Left ventricle myocardium superior (tissue), 1 donor: ENCODE results near the gene THEM5. TPM values are rescaled to one million over a fixed set of nuclear protein-coding genes. Genes with fewer than 3 reads are reported as not detected.

Source experiments
- ATAC-seq: fragments of 200-7000 bp; cut with Tn5 transposase; one replicate; pipeline ENCODE4 v1.9.1; 2020; ENCODE audit warnings: mild to moderate bottlenecking, moderate library complexity
- DNase-seq: peaks from one replicate; pipeline ENCODE4 v3.0.0-alpha.2; 2020
- intact Hi-C: fragments of 100-400 bp; cut with micrococcal nuclease; formaldehyde crosslinking; loops from one replicate; pipeline ENCODE4 v1.11.0; 2022
- total RNA-seq: library from RNA; stranded (reverse); fragmentation: NEBNext Ultra II Directional; extraction: Animal tissue kit (Norgen Biotek cat#: 25700); gene quantifications from one replicate; pipeline ENCODE4 v1.2.1, GENCODE V29; 2021
- donor health status: DM: no; HTN: yes; CAD: no; lungs with severe emphysema.

The THEM5 gene
- total RNA-seq, 1 donor from 2014 or later: not detected

DNA sequence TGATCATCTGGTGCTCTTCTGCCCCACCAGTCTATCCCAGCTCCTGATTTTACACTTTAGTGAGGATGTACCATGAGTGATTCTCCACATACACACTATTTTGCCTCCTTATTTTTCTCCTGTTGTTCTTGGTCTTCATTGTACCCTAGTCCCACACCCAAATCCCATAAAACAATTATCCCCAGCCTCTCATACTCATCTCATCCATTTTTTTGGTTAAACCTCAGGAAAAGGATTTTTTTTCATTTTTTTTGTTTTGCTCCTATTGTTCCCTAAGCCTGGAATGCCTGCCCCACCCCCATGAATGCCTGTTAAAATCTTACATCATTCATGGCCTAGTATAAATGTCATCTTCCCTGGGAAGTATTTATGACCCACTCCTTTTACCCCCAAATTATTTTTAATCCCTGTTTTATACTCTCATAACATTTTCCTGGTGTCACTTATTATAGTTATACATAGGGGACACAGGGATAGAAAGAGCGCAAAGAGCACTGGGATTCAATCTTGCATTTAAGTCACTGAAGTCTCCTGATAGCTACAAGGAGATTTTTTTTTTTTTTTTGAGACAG is 43.4 kb downstream of the THEM5 start:
- DNase-seq (no peak), ATAC-seq (no peak)
- intact Hi-C loops: no loop called here

GRCh38 chr1:151809290-151809984 is 44.1 kb downstream of the THEM5 start:
- no peak for DNase-seq
- peak; percentile 49 for ATAC-seq
- intact Hi-C loops: no loop called here

- no peak for ATAC-seq
- intact Hi-C loops: no loop called here
- DNase-seq: no peak
Measured at GRCh38 chr1:151807766-151808165, 45.7 kb downstream of the THEM5 start.

DNA sequence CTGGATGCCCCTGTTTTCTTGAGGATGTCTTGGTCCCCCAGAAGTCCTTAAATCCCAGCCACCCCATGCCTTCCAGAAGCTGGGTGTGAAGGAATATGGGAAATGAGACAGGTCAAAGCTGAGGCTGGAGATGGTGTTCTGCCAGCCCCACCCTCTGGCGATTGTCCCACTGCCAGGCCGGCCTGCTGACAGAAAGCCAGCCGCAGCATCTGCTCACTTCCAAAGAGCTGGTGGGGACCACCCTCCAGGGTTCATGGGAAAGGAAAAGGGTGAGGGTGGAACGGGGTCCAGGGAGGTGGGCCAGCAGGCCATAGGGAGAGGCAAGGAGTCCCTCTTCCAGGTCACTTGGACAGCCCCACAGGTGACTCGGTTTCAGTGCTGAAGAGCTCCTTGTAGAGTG is 46.4 kb downstream of the THEM5 start:
- no peak for ATAC-seq
- intact Hi-C loops: no loop called here
- DNase-seq: no peak

DNA sequence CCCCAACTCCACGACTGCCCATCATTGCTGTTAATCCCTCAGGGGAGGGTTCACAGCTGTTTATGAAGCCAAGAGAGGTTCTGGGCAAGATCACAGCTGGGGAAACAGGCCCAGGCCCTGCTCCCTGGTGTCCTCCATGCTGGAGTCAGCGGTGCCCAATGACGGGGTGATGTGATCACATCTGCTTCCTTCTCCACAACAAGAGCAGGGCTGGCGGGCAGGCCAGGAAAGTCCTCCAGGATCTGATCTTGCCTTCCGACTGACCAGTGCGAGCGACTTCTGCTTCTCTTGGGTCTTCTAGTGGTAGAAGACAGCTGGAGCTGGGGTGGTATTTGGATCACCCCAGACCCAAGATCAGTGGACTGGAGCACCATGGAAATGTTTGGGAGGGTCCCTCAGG is 47.3 kb downstream of the THEM5 start:
- no peak for ATAC-seq
- intact Hi-C loops: no loop called here

GRCh38 chr1:151805066-151805820 is 48.3 kb downstream of the THEM5 start, which contains the start of gene LINGO4:
LINGO4 (minus strand) TSS chr1:151805419; CDS start chr1:151802704, 2,715 bp downstream.
- no peak for DNase-seq
- ATAC-seq: no peak
- intact Hi-C loops: no loop called here

More for the DNA sequence above, 47.3 kb downstream of the THEM5 start:
- no peak for DNase-seq

DNA sequence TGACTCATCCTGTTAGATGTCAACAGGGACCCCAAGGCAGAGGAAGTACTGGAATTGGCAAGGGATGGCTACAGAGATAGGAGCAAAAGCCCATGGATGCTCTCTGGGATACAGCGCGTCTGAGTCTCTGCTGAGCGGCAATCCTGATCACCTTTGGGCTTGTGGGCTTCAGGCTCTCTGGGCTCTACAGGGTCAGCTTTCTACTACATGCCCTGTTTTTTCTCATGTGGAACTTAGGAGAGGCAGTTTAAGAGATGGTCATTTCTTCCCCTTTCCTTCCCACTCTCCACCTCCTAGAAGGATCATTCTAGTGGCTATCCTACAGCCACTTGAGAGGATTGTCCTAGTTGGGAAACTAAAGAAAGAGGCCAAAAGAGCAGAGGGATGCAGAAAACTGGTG is 49.6 kb downstream of the THEM5 start:
- intact Hi-C loops: no loop called here
- DNase-seq (no peak), ATAC-seq (no peak)

DNA sequence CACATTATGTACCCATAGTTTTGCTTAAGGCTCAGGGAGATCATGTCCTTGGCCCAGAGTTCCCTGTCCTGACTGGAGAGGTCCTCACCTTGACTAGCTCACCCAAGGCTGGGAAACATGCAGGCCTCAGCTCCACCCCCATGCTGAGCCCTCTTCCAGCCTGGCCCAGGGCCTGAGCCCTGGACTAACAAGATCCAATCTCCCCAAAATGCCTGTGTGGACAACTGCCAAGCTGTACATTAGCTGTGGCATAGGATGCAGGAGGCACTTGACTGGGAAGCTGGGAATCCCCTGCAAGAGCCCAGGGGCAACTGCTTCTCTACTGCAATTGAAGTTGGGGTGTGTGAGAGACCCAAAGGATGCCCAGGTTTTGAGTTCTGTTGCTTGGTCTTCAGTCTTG is 50.3 kb downstream of the THEM5 start:
- DNase-seq: no peak
- intact Hi-C loops: no loop called here
- ATAC-seq: no peak

DNA sequence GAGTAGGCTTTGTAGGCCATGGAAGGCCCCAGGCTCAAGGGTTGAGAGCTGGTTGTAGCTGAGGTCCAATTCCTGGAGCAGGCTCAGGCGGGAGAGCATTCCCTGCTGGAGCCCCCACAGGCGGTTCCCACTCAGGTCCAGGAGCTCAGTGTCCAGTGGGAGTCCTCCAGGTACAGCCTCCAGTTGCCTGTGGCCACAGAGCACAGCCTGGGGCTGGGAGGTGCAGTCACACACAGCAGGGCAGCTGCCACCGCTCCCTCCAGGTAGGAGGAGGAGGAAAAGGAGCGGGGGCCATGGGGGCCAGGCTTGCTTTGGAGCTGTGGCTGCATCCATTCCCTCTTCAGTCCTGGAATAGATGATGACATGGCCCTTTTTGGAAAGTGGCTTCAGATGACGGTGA is 51.1 kb downstream of the THEM5 start:
- no peak for ATAC-seq
- no peak for DNase-seq
- intact Hi-C loops: no loop called here

DNA sequence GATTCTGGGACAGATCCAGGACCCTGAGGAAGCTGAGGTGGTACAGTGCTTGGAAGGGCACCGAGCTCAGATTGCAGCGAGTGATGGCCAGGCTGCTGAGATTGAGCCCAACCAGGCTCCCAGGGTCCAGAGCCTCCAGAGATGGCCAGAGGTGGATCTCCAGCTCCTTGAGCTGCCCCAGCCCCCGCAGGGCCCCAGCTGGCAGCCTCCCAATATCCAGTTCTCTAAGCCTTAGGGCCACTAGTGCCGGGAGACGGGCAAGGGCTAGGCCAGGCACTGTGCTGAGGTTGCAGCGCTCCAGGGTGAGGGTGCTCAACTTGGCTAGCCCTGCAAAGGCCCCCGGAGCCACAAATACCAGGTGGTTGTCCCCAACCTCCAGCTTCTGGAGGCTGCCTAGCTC is 51.7 kb downstream of the THEM5 start:
- ATAC-seq (no peak), DNase-seq (no peak)
- intact Hi-C loops: no loop called here

DNA sequence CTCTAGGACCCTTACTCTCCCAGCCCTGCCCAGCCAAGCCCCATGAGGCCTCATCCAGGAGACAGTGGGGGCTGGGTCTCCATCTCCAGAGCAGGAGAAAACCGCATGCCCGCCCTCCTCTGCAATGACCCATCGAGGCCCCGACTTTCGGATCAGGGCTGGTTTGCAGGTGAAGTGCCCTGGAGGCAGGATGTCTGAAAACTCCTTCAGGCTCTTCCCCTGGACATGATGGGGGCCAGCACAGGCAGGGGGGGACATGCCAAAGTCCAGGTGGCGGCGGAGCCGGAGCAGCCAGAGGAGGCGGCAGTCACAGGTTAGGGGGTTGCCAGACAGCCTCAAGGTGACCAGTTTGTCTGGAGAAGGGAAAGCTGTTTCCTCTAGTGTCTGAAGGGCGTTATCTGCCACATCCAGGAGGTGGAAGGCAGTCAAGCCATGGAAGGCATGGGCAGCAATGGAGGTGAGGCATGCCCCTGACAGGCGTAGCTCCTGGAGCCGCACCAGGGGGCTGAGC is 52.1 kb downstream of the THEM5 start:
- DNase-seq (no peak), ATAC-seq (no peak)
- intact Hi-C loops: no loop called here

DNA sequence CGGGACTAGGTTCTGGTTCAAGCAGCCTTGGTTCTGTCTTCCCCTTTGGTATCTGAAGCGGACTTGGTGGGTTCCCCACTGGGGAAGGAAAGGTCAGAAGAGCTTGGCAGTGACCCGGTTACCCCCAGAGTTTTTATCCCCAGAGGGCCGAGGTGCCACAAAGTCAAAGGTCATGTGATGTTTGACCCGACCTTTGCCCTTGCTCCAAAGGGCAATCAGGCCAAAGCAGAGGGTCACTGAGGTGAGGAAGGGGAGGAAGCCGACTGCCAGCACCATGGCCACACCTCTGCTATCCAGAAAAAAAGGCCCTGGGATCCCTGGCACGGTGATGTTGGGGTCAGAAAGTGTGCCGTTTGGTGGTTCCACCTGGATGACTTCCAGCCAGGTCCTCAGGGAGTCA is 52.7 kb downstream of the THEM5 start:
- no peak for ATAC-seq
- no peak for DNase-seq
- intact Hi-C loops: no loop called here

DNA sequence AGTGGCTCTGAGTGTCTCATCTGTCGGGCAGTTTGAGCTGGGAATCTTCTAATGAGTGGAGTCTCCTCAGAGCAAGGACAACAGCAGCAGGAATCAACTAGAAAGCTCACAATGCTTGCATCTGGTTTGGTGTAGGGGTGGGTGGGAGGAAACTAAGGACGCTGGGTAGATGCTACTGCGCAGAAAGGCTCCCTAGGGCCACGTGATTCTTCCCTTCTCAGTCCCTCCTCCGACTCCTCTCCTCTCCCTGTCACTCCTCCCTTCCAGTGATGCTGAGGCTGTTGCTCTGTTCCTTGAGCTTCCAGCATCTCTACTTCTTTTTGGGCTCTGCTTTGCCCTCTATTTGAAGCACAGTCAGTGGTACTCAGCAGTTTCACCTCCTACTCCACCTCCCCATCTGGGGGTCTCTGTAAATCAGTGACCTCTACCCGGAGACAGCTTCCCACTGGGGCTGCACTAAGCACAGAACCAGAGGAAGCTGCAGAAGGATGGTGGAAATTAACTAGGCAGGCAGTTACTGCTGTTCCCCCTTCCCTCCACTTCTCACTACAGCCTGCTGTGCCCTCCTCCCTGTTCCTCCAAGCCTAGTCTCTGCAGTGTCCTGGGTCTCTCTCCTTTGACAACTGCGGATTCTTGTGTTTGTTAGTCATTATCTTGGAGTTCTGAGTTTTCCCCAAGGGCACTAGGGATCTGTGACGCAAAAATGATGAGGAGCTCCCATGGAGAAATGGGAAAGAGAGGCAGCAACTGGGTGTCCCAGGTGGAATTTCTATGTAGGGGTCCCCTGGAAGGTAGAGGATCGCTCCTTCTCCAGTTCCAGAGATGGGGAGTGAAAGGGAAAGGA is 54.1 kb downstream of the THEM5 start:
- DNase-seq (no peak), ATAC-seq (no peak)
- intact Hi-C loops: no loop called here

GRCh38 chr1:151798571-151798970 is 54.9 kb downstream of the THEM5 start:
- intact Hi-C loops: no loop called here
- ATAC-seq: no peak
- no peak for DNase-seq

Other genes with a start within 250 kb of the THEM5 start
- gene SNX27, start 241.7 kb downstream of the THEM5 start, total RNA-seq: 33.7 TPM
- not detected for gene CELF3, start 136.9 kb downstream of the THEM5 start, total RNA-seq
- 4.4 TPM for gene RIIAD1, start 132.2 kb downstream of the THEM5 start, total RNA-seq
- 42.7 TPM for gene MRPL9, start 90.2 kb downstream of the THEM5 start, total RNA-seq
- 5.5 TPM for gene TDRKH, start 63.2 kb downstream of the THEM5 start, total RNA-seq
- 0.67 TPM for gene LINGO4, start 48.3 kb downstream of the THEM5 start, total RNA-seq
- gene RORC, start 21.9 kb downstream of the THEM5 start, total RNA-seq: 13.0 TPM
- not detected for gene C2CD4D, start 13.9 kb downstream of the THEM5 start, total RNA-seq
- 16.6 TPM for gene THEM4, start 55.8 kb upstream of the THEM5 start, total RNA-seq
- gene S100A10, start 140.1 kb upstream of the THEM5 start, total RNA-seq: 201 TPM
- gene S100A11, start 183.3 kb upstream of the THEM5 start, total RNA-seq: 65.8 TPM
- not detected for gene TCHHL1, start 235.4 kb upstream of the THEM5 start, total RNA-seq